B cell (primary cell): Measurements from ENCODE around the gene MREG. TPM values are rescaled to one million over a fixed set of nuclear protein-coding genes. Genes with fewer than 3 reads are reported as not detected.

Experiments used
- ATAC-seq: fragments of 200-7000 bp; cut with Tn5 transposase; one replicate; pipeline ENCODE4 v1.10.0; 2021; ENCODE audit warnings: low read depth, mild to moderate bottlenecking, moderate number of reproducible peaks, moderate library complexity
- CTCF ChIA-PET: fragments of 350-600 bp; sonication (Branson Sonifier 250); formaldehyde crosslinking; loops from one replicate; lab custom pipeline; 2021; ENCODE audit warnings: antibody characterized with exemption, inconsistent platforms; lab: Charles Lee
- POLR2A ChIA-PET: fragments of 350-600 bp; sonication (Branson Sonifier 250); formaldehyde crosslinking; loops from one replicate; lab custom pipeline; 2021; ENCODE audit warnings: antibody characterized with exemption; lab: Charles Lee
- DNase-seq: peaks from one replicate; pipeline ENCODE4 v3.0.0; 2013
- H2AFZ ChIP-seq: 2 replicates; pipeline ENCODE4 v1.6.1; 2012; ENCODE audit warnings: mild to moderate bottlenecking, low read depth, low read length; ENCODE audit not compliant: insufficient read depth, poor library complexity, severe bottlenecking
- H3K27ac ChIP-seq, 2 donors: 1 replicate in 1 of 2; 2 replicates in 1 of 2; pipeline ENCODE4 v1.5.1; 2012 to 2013; ENCODE audit warnings: low read length in 2 of 2, mild to moderate bottlenecking in 2 of 2, moderate library complexity in 1 of 2
- H3K27me3 ChIP-seq, 4 experiments: fragments of 200-600 bp in 1 of 4; sonication (generic) in 1 of 4; replicated peaks in 1 of 4; 1 replicate in 2 of 4; 2 replicates in 2 of 4; pipeline versions ENCODE4 v1.6.1 to v1.7.0; 2013 to 2016; ENCODE audit warnings: low read length in 3 of 4, mild to moderate bottlenecking in 2 of 4, mixed read lengths in 1 of 4, moderate library complexity in 1 of 4; ENCODE audit not compliant: insufficient read depth in 4 of 4, control insufficient read depth in 3 of 4; ENCODE audit errors: control extremely low read depth in 1 of 4
- H3K36me3 ChIP-seq, 2 experiments: replicated peaks in 1 of 2; 1 replicate in 1 of 2; 2 replicates in 1 of 2; pipeline versions ENCODE4 v1.6.1 to v1.7.1; 2013; ENCODE audit warnings: low read length in 1 of 2; ENCODE audit not compliant: insufficient read depth in 2 of 2, control insufficient read depth in 1 of 2; ENCODE audit errors: control extremely low read depth in 1 of 2, extremely low read depth in 1 of 2
- H3K4me1 ChIP-seq, 2 donors: fragments of 200-600 bp in 1 of 2; sonication (generic) in 1 of 2; 1 replicate in 1 of 2; 2 replicates in 1 of 2; pipeline versions ENCODE4 v1.5.1 to v1.6.1; 2013 to 2017; ENCODE audit warnings: low read length in 2 of 2; ENCODE audit not compliant: control insufficient read depth in 2 of 2, insufficient read depth in 2 of 2
- H3K4me2 ChIP-seq: replicated peaks from 2 replicates; pipeline ENCODE3; 2012; ENCODE audit warnings: mild to moderate bottlenecking, low read depth, low read length; ENCODE audit not compliant: poor library complexity, severe bottlenecking
- H3K4me3 ChIP-seq, 5 experiments: fragments of 200-600 bp in 1 of 5; sonication (generic) in 1 of 5; 1 replicate in 3 of 5; 2 replicates in 2 of 5; pipeline versions ENCODE4 v1.5.1 to v1.7.0; 2011 to 2016; ENCODE audit warnings: low read length in 4 of 5, mild to moderate bottlenecking in 4 of 5, low read depth in 2 of 5, control low read depth in 1 of 5, moderate library complexity in 1 of 5; ENCODE audit not compliant: insufficient read depth in 1 of 5; ENCODE audit errors: control extremely low read depth in 1 of 5, extremely low read depth in 1 of 5
- H3K79me2 ChIP-seq: fragments of 200-600 bp; sonication (generic); one replicate; pipeline ENCODE4 v1.6.0; 2016; ENCODE audit warnings: low read length; ENCODE audit not compliant: control insufficient read depth, insufficient read depth
- H3K9ac ChIP-seq: fragments of 200-600 bp; sonication (generic); 2 replicates; pipeline ENCODE4 v1.6.1; 2017; ENCODE audit warnings: mild to moderate bottlenecking, low read length, moderate library complexity
- H3K9me3 ChIP-seq, 3 donors: one replicate each; pipeline versions ENCODE4 v1.6.1 to v1.7.1; 2013; ENCODE audit warnings: low read length in 2 of 3; ENCODE audit not compliant: control insufficient read depth in 2 of 3, insufficient read depth in 1 of 3; ENCODE audit errors: control extremely low read depth in 1 of 3
- H4K20me1 ChIP-seq: 2 replicates; pipeline ENCODE4 v1.6.0; 2012; ENCODE audit warnings: mild to moderate bottlenecking, low read length; ENCODE audit not compliant: insufficient read depth, control insufficient read depth, poor library complexity, severe bottlenecking
- H3K27ac Mint-ChIP-seq: one replicate; pipeline ENCODE4 v1.8.0; 2021; ENCODE audit warnings: mixed read lengths
- H3K27me3 Mint-ChIP-seq: one replicate; pipeline ENCODE4 v1.8.0; 2021; ENCODE audit warnings: mixed read lengths
- H3K4me1 Mint-ChIP-seq: one replicate; pipeline ENCODE4 v1.8.0; 2021; ENCODE audit warnings: mixed read lengths
- H3K4me3 Mint-ChIP-seq: one replicate; pipeline ENCODE4 v1.8.0; 2021; ENCODE audit warnings: mixed read lengths
- H3K9me3 Mint-ChIP-seq: one replicate; pipeline ENCODE4 v1.8.0; 2022; ENCODE audit warnings: mixed read lengths; ENCODE audit not compliant: insufficient read depth
- EZH2 ChIP-seq: IDR thresholded peaks from 2 replicates; pipeline ENCODE4 v1.6.1; 2012; ENCODE audit warnings: borderline replicate concordance, low read depth, mild to moderate bottlenecking, moderate library complexity, low read length; ENCODE audit not compliant: insufficient read depth, poor library complexity, severe bottlenecking
- WGBS: methylation state at CpG from one replicate; pipeline ENCODE4 v1.1.5; 2013; ENCODE audit warnings: missing lambda C conversion rate; ENCODE audit not compliant: insufficient coverage; 5-methylcytosine and 5-hydroxymethylcytosine counted together
- intact Hi-C: fragments of 100-400 bp; cut with micrococcal nuclease; formaldehyde crosslinking; loops from one replicate; pipeline ENCODE4 v1.10.0; 2022
- polyA plus RNA-seq: library from polyadenylated mRNA; depleted of rRNA; stranded (reverse); fragments of >200 nt; gene quantifications from 2 replicates; pipeline ENCODE4 v1.2.3, GENCODE V29; 2012
- total RNA-seq, 2 donors: library from RNA; stranded (reverse); fragments of 120-200 nt in 1 of 2; gene quantifications; 1 replicate in 1 of 2; 2 replicates in 1 of 2; pipeline versions ENCODE4 v1.2.3 to v1.2.4, GENCODE V29; 2013 to 2022
- TF ChIP-seq, protein P1 (sequence below): fragments of 200-600 bp; IDR thresholded peaks from one replicate; pipeline ENCODE4 v1.8.0; 2022; ENCODE audit warnings: antibody characterized with exemption, mild to moderate bottlenecking

The MREG gene
- total and polyA plus RNA-seq, 2 donors (not counting 1 experiment from before 2014, with no cell fraction given) = 2.1 to 5.7 TPM

DNA sequence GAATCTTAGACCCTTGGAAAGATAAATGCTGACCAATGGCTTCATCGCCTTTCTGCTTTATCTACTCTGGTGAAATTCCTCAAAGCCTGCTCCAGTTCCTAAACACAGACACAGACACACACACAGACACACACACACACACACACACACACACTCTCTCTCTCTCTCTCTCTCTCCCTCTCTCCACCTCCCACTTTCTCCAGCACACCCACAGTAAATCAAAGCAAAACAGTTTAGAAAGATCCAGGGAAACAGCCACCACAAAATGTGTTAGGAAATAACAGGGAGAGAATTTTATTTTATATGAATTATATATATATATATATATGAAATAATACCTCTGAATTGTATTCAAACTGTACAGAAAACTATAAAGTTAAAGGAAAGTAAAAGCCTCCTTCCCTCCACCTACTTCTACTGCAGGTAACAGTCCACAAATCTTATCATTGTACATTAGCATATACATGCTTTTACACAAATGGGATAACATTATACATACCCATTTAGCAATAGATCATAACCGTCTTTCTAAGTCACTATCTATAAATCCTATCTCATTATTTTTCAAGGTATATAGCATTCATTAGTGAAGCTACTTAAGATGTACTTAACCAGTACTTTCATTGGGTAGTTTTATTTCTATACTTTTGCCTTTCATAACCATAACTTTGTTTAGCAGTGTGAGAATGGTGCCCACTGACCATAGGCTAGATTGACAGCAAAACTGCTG lies 38.5 kb downstream of the MREG start:
- Histone ChIP-seq H2AFZ (no peak overlapping the region), H3K4me2 (no peak overlapping the region), H4K20me1 (no peaks in the 10 kb centered on the region), H3K9me3 (no peaks in the 10 kb centered on the region), H3K36me3 (no peaks in the 10 kb centered on the region), H3K9ac (no peak overlapping the region), H3K4me3 (no peak overlapping the region), H3K27ac (no peak overlapping the region), H3K27me3 (no peaks in the 10 kb centered on the region), H3K79me2 (peaks cover 3% of the 10 kb centered on the region), H3K4me1 (no peaks in the 10 kb centered on the region)
- Mint-ChIP-seq H3K27me3 (no peaks in the 10 kb centered on the region), H3K27ac (no peak overlapping the region), H3K4me3 (no peak overlapping the region), H3K9me3 (no peaks in the 10 kb centered on the region), H3K4me1 (peaks cover 2% of the 10 kb centered on the region)
- no peak for TF ChIP-seq EZH2
- TF ChIP-seq, protein P1, sequence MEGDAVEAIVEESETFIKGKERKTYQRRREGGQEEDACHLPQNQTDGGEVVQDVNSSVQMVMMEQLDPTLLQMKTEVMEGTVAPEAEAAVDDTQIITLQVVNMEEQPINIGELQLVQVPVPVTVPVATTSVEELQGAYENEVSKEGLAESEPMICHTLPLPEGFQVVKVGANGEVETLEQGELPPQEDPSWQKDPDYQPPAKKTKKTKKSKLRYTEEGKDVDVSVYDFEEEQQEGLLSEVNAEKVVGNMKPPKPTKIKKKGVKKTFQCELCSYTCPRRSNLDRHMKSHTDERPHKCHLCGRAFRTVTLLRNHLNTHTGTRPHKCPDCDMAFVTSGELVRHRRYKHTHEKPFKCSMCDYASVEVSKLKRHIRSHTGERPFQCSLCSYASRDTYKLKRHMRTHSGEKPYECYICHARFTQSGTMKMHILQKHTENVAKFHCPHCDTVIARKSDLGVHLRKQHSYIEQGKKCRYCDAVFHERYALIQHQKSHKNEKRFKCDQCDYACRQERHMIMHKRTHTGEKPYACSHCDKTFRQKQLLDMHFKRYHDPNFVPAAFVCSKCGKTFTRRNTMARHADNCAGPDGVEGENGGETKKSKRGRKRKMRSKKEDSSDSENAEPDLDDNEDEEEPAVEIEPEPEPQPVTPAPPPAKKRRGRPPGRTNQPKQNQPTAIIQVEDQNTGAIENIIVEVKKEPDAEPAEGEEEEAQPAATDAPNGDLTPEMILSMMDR = no peak
- ChIA-PET POLR2A (no interaction called here), CTCF (interaction anchor here (0.9 kb wide), 1 partner anchor 48 kb away, joined by 3 read pairs; no protein-coding TSS in a partner anchor)
- ATAC-seq = no peak
- no peak for DNase-seq
- intact Hi-C loops = no loop called here
- WGBS = 100% methylated on average over 1 of the region's 2 CpGs

DNA sequence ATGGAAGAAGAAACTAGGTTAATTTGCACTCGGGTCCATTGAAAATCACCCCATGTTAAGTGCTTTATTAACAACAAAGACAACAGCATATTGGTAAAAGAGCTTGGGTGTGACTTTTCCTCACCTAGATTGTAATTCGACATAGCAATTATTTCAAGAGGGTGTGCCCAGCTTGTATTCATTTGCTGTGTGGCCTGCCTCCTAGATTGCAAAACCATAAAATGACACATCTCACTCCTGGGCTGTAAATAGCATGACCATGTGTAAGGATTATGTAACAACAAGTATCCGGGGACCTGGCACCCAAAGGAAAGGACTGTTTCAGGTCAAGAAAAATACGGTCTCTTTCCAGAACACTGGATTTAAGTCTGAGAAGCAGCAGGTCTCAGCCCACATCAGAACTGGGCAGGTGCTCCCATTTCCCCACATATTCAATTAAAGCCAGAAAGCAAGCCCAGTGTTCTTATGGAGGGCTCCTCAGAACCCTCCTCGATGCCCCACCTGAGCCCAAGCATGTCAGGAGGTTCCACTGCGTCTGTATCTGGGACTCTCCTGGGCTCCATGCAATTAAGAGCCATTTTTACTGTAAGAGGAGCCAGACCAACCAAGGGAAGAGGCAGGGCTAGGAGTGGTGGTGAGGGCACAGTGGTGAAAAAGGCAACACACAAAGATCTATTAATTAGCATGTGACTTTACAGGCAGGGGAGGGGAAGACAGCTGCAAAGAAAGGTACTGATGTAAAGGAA lies 39.2 kb downstream of the MREG start:
- Mint-ChIP-seq H3K27me3 (no peaks in the 10 kb centered on the region), H3K9me3 (no peaks in the 10 kb centered on the region)
- no peaks in the 10 kb centered on the region for H3K9me3 ChIP-seq

More for the DNA sequence above, 39.2 kb downstream of the MREG start:
- H3K4me1 Mint-ChIP-seq = peaks cover 7% of the 10 kb centered on the region
- Histone ChIP-seq H3K36me3 (no peaks in the 10 kb centered on the region), H3K4me3 (no peak overlapping the region), H3K79me2 (no peaks in the 10 kb centered on the region), H3K27me3 (no peaks in the 10 kb centered on the region), H3K27ac (no peak overlapping the region), H4K20me1 (no peaks in the 10 kb centered on the region), H3K4me1 (peaks cover 5% of the 10 kb centered on the region in 2 donors), H2AFZ (no peak overlapping the region), H3K9ac (no peak overlapping the region), H3K4me2 (no peak overlapping the region)
- CTCF ChIA-PET = interaction anchor here (0.7 kb wide), 1 partner anchor 11 kb away, joined by 3 read pairs; no protein-coding TSS in a partner anchor
- 75% methylated on average over 5 of the region's 6 CpGs for WGBS
- DNase-seq = no peak
- no peak overlapping the region for H3K4me3 Mint-ChIP-seq
- intact Hi-C loops = no loop called here
- no peak for ATAC-seq
- POLR2A ChIA-PET = no interaction called here
- TF ChIP-seq, protein P1 = no peak
- TF ChIP-seq EZH2 = no peak
- H3K27ac Mint-ChIP-seq = no peak overlapping the region
